HuH-7 (cell line): ENCODE data around the gene KCNQ4.

Source experiments
- DNase-seq: peaks from one replicate; pipeline ENCODE4 v3.0.0; 2011; ENCODE audit warnings: low spot score

KCNQ4 gene

DNA sequence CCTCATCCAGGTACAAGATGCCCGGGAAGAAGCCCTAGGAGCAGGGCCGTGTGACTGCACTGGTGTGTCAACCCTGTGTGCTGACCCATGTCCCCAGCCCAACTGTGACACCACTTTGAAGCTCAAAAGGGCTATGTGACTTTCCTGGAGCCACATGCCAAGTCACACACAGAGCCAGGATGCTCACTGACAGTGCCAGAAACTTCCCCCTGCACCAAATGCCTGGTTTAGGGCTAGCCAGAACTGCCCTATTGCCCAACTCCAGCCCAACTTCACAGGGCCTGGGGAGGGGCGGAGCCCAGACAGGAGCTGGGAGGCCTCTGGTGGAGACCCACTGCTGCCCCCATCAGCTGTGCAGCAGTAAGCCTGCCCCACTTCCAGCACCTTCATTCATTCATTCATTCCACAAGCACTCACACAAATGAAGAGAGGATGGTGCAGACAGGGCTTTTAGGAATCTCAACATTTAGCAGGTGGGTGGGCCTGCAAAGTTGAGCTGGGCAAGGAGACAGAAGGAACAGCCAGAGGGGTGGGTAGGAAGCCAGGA lies 36.7 kb downstream of the KCNQ4 start:
- peak; percentile 73 for DNase-seq

DNA sequence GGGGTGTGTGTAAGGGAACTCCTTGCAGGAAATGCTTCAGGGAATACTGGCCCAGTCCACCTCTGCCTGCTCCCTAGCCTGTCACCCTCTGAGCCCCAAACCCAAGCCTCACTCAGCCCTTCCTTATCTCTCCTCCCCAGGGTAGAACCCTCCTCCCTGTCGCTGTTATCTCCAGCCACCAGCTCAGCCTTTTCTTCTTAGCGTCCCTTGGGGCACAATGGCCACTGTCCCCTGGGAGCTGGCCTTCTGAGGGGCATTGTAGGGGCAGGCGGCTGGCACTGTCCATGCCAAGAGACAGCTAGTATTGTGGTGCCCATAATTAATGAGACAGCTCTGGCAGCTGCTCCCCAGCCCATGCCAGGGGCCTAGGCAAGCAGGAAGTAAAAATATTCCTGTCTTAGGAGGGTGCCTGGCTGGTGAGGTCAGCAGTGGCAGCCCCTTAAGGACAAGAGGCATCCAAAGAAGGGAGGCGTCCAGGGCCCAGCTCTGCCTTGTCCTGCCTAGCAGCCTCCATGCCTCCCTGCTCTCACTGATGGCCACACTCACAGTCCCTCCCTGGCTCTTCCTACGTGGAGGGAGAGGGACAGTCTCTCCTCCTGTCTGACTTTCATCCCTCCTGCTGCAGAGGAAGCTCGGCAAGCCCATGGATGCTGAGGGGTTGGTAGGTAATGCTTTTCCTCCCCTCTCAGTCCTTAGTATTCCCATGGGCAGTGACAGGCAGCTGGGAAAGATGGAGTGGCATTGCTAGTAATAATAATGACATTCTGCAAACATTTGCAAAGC lies 37.5 kb downstream of the KCNQ4 start:
- DNase-seq, result no peak

DNA sequence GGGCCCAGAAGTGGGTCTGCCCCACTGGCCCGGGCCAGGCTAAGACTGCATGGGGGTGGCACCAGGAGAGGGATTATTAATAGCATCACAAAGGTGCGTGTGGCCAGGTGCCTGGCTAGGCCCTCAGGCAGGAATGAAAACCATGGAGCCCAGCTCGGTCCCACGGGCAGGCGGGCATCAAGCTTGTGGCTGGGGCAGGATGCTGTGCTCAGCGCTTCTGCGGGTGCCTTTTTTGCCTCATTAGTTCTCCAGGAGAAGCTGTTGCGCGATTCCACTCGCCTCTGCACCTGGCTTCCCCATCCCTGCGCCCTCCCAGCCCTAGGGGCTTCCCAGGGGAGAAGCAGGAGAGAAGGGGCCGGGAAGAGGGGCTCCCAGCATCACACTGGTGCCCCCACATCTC lies 39.3 kb downstream of the KCNQ4 start:
- DNase-seq, result no peak

DNA sequence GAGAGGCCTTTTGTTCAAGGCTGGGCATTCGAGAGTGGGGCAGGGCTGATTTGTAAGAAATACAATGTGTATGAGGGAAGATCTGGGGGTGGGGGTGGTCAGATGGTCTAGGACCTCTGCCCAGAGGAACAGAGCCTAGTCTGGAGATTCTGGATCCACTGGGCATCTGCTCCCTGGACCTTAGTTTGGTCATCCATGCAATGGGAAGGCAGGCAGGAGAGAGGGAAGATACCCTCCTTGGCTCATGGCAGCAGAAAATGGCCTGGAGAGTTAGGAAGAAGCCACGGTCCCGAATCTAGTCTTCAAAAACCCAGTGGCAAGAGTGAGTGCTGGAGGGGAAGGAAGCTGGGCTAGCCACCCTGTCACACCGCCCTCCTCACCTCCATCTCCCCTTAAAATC lies 39.8 kb downstream of the KCNQ4 start:
- DNase-seq, result no peak

DNA sequence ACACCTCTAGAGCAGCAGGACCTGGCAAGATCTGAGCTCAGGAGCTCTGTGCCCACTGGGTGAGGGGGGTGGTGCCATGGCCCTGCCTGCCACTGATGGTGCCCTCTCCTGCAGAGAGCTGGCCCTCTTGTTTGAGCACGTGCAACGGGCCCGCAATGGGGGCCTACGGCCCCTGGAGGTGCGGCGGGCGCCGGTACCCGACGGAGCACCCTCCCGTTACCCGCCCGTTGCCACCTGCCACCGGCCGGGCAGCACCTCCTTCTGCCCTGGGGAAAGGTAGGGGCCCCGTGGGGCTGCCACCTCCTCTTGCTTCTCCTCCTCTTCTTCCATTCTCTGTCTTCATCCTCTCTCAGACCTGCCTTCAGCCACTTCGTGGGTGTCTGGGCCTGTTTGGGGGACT lies 40.4 kb downstream of the KCNQ4 start:
- no peak for DNase-seq

DNA sequence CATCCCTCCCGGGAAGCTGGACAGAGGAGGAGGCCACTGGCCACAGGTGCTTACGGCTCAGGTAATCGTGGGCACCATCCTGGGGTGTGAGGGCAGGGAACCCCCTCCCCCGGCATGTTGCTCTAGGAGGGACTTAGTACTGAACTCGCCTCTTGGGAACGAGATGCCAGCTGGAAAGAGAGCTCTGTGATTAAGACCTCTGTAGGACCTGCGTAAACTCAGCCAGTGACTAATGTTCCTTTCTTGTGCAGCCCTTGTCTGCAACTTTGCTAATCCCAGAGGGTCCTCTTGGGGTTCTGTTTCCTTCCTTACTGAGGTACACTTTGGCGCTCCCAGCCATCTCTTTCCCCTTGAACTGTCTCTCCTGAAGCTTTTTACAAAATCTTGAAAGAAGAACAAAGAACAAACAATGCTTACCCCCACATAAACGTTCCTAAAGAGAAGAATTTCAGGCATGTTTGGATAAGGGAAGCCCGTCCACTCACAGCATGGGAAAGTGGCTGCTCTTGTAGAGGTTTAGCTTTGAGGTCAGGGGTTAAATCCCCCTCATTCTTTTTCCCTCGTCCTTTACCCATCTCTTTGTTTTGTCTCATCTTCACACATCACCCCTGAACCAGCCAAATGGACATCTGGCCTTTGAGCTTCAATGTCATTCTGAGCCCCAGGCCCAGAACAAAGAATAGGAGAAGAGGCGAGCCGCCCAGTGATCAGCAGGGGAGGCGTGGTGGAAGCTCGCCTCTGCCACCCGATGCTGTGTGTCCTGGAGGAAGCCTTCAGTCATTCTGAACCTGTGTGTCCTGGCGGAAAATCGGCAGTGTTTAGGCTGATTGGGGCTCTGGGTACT lies 41.2 kb downstream of the KCNQ4 start:
- no peak for DNase-seq

DNA sequence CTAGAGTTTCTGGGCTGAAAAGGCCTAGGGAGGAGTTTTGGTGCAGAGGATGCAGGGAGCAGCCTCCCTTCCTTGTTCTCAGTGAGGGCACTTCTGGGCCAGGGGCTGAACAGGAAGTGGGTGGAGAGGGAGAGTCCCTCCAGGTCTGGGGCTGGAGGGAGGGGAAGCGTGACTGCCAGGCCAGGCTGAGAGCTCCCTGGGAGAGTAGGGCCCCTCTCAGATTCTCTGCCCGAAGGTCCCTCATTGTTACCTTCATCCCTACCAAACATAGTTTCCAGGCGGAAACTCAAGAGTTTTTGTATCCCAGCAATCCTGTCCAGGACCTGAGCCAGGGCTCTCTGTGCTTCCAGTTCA lies 41.8 kb downstream of the KCNQ4 start:
- DNase-seq, result no peak

DNA sequence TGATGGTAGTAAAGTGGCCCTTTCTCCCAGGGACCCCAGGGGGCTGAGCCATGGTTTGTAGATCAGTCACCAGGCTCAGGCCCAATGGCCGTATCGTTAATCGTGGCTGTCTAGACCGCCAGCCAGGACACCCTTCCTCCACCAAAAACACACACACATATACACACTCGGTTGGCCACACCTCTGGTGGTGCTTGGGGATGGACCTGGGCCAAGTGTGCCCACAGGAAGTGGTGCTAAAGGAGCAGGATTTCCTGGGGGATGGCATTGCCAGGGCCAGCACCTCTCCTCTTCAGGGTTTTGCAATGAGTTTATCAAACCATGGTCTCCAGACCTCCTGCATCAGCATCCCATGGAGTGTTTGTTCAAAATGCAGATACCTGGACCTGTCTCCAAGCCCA lies 42.4 kb downstream of the KCNQ4 start:
- DNase-seq, result no peak

DNA sequence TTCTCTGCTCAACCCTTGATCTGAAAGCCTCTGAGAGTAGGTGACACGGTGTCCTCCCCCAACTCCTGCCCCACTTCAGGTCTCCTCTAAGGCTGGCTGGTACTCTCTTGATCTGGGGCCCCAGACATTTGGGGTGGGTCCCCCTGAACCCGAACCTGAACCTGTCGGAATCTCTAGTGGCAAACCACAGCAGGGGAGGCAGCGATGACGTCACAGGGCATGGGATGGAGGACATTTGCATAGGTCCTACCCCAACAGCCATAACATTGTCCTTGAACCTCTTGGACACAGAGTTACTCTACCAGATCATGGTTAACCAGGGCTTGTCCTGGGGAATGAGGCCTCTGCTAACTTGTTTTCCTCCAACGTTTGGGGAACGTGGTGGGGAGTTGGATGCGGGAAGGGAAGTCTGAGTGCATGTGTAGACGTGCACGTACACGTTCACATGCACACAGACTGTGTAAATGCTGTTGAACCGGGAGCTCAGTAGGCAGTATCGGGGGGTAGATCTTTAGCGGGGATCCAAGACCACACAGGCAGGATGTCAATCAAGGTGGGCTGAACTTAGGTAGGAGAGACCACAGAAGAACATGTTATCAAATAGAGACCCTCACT lies 46.2 kb downstream of the KCNQ4 start:
- no peak for DNase-seq

DNA sequence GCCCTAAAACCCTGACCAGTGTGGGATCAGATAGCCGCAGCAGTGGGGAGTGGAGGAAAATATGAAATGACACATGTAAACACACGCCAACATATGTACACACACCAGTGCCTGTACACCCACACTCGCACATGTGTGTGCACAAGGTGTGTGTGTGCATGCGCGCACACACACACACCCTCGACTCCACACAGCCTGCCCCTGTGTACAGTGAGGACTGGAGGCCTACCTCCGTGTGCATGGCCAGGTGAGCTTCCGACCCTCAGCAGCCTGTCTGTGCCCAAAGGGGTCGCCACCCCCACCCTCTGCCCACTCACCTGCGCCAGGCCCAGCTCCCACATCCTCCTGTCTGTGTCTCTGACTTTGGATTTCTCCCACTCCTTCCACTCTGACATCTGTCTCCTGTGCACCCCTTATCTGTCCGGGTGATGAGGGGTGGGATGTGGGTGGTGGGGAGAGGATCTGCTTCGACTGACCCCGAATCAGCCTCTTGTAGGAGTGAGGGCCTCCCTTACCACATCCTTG lies 46.9 kb downstream of the KCNQ4 start:
- DNase-seq, result no peak

DNA sequence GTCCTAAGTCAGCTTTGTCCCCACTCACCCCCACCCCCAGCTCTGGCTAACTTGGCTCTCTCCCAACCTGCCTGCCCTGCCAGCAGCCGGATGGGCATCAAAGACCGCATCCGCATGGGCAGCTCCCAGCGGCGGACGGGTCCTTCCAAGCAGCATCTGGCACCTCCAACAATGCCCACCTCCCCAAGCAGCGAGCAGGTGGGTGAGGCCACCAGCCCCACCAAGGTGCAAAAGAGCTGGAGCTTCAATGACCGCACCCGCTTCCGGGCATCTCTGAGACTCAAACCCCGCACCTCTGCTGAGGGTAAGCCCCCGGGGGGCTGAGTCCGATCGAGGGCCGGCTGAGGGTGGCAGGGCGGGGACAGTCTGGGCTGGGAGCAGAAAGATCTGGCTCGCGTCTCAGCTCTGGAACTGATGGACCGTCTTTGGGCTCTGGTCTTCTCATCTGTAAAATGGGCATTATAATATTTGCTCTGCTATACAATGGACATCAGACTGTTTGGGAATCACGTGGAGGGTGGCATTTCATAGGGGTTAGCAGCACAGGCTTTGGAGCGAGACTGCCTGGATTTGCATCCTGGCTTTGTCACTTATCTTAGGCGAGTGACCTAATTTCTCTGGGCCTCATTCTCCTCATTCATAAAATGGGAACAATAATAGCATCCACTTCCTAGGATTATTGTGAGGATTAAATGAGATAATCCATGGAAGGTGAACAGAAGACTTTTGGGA lies 47.6 kb downstream of the KCNQ4 start:
- no peak for DNase-seq

DNA sequence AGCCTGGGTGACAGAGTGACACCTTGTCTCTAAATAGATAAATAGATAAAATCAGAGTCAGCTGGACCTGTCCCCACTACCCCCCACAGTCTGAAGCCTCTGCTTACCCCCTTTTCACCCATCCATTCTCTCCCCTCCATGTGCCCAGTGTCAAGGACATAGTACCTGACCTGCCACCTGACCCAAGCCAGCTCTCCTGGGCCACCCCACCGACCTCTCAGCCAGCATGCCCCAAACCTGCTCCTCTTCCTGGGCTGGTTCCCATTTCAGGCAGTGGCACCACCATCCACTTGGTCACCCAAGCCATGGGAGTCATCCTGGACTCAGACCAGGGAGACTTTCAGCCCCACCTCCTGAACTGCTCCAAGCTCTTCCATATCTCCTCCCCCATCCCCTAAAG lies 50.4 kb downstream of the KCNQ4 start:
- no peak for DNase-seq

DNA sequence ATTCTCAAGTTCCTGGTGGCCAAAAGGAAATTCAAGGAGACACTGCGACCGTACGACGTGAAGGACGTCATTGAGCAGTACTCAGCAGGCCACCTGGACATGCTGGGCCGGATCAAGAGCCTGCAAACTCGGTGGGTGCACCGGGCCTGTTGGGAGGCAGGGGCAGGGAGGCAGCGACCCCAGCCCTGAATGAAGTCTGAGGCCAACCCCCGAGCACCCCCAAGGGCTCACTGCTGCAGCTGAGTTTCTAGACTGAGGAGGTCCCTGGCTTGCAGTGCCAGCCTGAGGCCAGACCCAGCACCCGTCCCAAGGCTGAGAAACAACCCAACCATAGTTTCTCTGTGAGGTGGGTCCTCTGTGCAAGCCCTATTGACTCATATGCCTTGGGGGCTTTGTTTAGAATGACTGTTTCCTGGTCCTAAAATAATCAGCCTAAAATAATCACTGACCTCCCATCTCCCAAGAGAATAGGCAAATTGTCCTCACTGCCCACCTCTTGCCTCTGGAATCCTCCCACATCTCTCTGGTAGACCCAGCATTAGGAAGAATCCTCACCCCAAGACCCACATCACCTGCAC lies 51.5 kb downstream of the KCNQ4 start:
- DNase-seq, result no peak

DNA sequence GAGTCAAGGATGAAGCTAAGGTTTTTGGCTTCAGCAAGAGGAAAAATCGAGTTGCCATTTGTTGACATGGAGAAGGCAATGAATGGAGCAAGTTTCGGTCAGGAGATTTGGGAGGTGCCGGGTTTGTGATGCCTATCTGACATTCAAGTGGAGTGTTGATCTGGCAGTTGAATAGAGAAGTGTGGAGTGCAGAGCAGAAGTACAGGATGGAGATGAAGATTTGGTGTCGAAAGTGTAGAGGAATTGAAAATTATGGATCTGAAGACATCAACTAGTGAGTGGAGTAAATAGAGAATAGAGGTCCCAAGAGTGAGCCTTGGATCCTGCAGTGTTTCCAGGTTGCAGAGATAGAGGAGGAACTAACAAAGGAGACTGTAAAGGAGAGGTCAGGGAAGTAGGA lies 52.7 kb downstream of the KCNQ4 start:
- no peak for DNase-seq

DNA sequence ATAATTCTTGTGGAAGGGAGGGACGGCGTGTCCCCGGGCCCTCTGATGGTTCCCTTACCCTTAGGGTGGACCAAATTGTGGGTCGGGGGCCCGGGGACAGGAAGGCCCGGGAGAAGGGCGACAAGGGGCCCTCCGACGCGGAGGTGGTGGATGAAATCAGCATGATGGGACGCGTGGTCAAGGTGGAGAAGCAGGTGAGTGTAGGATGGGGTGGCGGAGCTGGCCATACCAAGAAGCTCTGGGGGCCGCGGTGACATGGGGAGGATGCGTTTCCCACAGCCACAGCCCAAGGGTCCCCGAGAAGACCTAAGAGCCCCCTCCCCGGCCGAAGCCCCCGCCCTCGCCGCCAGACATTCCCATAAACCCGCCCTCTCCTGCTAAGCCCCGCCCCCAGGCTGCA lies 54.0 kb downstream of the KCNQ4 start:
- DNase-seq, result no peak

DNA sequence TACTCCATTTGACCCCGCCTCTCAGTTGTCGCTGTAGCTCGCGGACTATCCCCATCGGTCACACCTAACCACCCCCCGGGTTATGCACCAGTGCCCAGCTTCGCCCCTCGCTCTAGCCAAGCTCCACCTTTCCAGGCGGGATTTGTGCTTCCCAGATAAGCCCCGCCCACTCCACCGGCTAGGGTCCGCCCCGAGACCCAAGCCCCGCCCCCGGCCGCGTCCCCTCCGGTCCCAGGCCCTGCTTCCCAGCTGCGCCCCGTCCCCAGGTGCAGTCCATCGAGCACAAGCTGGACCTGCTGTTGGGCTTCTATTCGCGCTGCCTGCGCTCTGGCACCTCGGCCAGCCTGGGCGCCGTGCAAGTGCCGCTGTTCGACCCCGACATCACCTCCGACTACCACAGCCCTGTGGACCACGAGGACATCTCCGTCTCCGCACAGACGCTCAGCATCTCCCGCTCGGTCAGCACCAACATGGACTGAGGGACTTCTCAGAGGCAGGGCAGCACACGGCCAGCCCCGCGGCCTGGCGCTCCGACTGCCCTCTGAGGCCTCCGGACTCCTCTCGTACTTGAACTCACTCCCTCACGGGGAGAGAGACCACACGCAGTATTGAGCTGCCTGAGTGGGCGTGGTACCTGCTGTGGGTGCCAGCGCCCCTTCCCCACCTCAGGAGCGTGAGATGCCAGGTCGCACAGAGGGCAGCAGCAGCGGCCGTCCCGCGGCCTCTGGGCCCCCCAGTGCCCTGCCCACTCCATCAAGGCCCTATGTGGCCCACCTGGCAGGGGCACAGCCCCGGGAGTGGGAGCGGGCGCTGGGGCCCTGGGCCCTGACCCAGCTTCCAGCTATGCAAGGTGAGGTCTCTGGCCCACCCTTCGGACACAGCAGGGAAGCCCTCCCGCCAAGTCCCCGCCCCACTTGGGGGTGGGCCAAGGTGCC lies 54.7 kb downstream of the KCNQ4 start:
- no peak for DNase-seq

DNA sequence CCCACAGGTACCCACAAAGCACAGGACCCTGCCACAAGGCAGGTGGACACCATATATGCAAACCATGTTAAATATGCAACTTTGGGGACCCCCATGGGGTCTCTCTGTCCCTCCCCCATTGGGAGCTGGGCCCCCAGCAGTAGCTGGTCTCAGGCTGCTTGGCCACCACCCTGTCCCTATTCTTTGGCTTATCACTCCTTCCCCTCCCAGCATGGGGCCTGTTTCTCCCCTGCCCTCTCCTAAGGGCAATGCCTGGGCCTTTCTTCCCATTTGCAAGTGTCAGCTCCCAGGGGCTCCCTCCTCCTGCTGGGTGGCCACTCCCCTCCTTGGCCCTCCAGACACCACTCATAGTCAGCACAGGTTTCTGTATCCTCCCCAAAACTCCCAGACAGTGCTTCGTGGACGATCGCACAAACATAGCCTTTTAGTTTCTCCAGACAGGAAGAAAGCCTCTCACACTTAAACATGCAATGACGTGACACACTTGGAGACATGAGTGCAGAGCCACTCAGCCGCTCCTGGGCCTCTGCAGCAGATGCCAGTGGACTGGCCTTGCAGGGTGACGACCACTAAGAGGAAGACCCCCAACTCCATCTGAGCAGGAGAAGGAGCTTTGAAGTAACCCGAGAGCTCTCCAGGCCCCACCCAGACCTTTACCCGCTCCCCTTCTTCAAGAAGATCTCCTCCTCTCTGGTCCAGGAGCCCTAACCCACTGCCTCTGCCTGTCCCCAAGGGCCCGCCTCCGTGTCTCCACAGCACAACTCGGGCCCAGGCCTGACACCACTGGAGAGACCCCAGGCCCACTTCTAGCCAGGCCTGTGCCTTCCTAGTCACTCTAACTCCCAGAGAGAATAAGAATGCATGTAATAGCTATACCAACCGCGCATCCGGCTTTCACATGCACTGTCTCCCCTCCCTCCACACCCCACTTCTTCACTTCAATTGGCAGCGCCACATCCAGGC lies 55.7 kb downstream of the KCNQ4 start:
- no peak for DNase-seq

DNA sequence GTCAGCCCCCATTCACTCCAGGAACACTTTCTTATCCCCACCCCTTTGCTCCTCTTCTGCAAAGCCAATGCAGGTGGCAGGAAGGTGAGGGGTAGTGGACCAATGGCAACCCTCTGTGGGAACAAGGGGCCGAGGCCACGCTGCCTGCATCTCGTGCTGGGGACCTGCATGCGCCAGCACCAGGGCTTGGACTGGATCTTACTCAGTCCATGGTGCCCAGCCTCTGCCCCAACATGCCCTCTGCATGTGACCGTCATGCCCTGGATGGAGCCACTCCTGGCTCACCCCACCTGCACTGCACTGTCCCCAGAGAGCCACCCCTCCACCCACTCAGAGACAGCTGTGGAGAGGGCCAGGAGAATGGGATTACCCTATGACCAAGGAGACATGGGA lies 56.4 kb downstream of the KCNQ4 start:
- DNase-seq, result no peak
